Measurements from ENCODE around the gene EIF4G3. TPM values are rescaled to one million over a fixed set of nuclear protein-coding genes. Genes with fewer than 3 reads are reported as not detected.

The EIF4G3 gene
- total RNA-seq, 1 donor from 2014 or later = 81.3 TPM

DNA sequence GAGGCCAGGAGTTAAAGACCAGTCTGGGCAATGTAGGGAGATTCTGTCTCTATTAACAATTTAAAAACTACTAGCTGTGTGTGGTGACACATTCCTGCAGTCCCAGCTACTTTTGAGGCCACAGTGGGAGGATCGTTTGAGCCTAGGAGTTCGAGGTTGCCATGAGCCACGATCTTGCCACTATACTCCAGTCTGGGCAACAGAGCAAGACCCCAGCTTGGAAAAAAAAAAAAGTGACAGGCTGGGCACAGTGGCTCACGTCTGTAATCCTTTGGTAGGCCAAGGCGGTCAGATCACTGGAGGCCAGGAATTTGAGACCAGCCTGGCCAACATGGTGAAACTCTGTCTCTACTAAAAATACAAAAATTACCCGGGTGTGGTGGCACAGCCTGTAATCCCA lies 416.4 kb downstream of the EIF4G3 start:
- Mint-ChIP-seq H3K4me3 (no peak overlapping the region), H3K27ac (no peak overlapping the region), H3K9me3 (no peaks in the 10 kb centered on the region), H3K36me3 (ENCODE audit: low read depth) (peaks cover 77% of the 10 kb centered on the region), H3K27me3 (no peaks in the 10 kb centered on the region), H3K4me1 (no peaks in the 10 kb centered on the region)
- TF ChIP-seq, protein P1, sequence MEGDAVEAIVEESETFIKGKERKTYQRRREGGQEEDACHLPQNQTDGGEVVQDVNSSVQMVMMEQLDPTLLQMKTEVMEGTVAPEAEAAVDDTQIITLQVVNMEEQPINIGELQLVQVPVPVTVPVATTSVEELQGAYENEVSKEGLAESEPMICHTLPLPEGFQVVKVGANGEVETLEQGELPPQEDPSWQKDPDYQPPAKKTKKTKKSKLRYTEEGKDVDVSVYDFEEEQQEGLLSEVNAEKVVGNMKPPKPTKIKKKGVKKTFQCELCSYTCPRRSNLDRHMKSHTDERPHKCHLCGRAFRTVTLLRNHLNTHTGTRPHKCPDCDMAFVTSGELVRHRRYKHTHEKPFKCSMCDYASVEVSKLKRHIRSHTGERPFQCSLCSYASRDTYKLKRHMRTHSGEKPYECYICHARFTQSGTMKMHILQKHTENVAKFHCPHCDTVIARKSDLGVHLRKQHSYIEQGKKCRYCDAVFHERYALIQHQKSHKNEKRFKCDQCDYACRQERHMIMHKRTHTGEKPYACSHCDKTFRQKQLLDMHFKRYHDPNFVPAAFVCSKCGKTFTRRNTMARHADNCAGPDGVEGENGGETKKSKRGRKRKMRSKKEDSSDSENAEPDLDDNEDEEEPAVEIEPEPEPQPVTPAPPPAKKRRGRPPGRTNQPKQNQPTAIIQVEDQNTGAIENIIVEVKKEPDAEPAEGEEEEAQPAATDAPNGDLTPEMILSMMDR (IDR thresholded peaks at IDR 0.05) = no peak
- ChIA-PET CTCF (no interaction called here), POLR2A (no interaction called here)
- intact Hi-C loops (cut with micrococcal nuclease) = no loop called here
- DNase-seq (no peak), ATAC-seq (ENCODE audit: low read depth) (no peak)

Other genes starting within 250 kb of the EIF4G3 start
- 208 and 209 TPM in 2 replicates for gene ECE1, start 113.6 kb upstream of the EIF4G3 start, total RNA-seq